A673 (cell line): Measurements from ENCODE around the gene GSG1L.

Experiments
- EZH2 ChIP-seq: fragments of 200-600 bp; sonication (generic); IDR thresholded peaks from 2 replicates; pipeline ENCODE4 v1.6.1; 2017; ENCODE audit warnings: borderline replicate concordance, low read depth, mild to moderate bottlenecking, mixed read lengths, antibody characterized with exemption, low read length; ENCODE audit not compliant: poor library complexity, severe bottlenecking
- TF ChIP-seq, protein P1 (sequence below): fragments of 300-800, 200-600 bp; sonication (generic); conservative IDR thresholded peaks from 2 replicates; pipeline ENCODE4 v1.5.1; 2017; ENCODE audit warnings: low read depth, mild to moderate bottlenecking, antibody characterized with exemption, low read length, moderate library complexity, mixed read lengths

DNA sequence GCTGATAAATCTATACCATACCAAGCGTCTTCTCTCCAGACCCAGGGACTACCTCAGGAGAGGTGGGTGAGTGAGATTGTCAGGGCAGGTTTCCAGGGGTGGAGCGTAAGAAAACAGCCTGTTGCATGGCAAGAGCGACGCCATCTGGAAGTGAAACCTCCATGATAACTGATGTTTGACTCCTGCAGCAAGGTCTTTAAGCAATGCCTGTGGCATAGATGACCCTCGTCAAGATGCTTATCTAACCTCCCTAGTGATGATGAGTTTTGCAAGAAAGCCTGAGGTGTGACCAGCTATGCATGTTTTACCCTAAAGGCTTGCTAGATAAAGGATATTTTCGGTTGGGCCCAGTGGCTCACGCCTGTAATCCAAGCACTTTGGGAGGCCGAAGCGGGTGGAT lies 71.6 kb downstream of the GSG1L start:
- TF ChIP-seq, protein P1, sequence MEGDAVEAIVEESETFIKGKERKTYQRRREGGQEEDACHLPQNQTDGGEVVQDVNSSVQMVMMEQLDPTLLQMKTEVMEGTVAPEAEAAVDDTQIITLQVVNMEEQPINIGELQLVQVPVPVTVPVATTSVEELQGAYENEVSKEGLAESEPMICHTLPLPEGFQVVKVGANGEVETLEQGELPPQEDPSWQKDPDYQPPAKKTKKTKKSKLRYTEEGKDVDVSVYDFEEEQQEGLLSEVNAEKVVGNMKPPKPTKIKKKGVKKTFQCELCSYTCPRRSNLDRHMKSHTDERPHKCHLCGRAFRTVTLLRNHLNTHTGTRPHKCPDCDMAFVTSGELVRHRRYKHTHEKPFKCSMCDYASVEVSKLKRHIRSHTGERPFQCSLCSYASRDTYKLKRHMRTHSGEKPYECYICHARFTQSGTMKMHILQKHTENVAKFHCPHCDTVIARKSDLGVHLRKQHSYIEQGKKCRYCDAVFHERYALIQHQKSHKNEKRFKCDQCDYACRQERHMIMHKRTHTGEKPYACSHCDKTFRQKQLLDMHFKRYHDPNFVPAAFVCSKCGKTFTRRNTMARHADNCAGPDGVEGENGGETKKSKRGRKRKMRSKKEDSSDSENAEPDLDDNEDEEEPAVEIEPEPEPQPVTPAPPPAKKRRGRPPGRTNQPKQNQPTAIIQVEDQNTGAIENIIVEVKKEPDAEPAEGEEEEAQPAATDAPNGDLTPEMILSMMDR, result no peak
- no peak for TF ChIP-seq EZH2
